ENCODE results near the gene MYO3B.

MYO3B gene

DNA sequence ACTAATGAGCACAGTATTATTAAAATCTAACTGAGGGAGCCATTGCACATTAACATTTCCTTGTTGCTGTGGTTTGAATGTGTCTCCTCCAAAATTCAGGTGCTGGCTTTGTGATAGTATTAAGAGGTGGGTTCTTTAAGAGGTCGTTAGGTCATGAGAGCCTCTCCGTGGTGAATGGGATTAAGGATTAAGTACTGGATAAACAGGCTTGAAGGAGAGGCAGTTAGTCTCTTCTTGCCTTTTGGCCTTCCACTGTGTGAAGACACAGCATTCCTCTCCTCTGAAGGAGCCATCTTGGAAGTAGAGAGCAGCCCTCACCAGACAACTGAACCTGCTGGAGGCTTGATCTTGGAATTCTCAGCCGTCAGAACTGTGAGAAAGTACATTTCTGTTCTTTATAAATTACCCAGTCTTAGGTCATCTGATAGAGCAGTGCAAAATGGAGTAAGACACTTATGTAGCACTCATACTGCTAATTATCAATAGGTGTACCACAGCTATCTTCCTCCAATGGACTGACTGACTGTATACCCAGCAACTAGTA is 182.7 kb downstream of the MYO3B start:
- in situ Hi-C loops (cut with MboI; ENCODE audit: low sequenced_read_pairs) = no loop called here

DNA sequence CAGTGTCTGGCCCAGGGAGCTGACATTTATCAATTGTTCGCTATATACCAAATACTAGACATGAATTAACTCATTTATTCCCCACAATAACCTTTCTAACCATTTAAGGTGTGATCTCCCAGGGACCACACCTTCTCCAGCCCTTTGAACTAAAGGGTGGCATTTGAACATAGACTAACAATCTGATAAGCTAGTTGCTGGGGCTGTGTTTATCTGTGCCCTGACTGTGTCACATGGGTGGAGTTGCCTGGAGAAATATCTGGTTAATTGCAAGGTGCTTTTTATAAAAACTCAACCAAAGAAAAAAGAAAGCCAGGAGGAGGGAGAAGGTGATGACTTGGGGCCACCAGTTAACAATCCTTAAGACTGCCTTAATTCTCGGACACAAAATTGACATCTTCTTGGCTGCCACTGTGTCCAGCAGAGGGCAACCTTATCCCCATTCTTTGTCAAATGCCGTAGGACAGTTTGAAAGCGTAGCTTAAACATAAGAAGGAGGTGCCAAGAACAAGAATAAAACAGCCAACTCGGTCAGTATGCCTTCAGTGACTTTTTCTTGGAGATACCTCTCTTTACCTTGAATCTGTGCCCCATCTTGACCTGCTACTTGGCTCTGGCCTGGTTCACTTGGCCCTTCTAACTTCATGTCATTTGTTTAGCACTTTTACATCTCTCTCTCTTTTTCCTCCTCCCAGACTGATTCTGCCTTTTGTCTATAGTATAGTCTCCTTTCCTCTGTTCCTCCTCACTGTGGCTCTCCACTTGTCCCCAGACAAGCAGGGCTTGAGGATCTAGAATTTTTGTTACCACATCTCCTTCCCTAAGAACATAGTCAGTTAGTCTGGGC is 183.4 kb downstream of the MYO3B start:
- in situ Hi-C loops (cut with MboI; ENCODE audit: low sequenced_read_pairs) = no loop called here

DNA sequence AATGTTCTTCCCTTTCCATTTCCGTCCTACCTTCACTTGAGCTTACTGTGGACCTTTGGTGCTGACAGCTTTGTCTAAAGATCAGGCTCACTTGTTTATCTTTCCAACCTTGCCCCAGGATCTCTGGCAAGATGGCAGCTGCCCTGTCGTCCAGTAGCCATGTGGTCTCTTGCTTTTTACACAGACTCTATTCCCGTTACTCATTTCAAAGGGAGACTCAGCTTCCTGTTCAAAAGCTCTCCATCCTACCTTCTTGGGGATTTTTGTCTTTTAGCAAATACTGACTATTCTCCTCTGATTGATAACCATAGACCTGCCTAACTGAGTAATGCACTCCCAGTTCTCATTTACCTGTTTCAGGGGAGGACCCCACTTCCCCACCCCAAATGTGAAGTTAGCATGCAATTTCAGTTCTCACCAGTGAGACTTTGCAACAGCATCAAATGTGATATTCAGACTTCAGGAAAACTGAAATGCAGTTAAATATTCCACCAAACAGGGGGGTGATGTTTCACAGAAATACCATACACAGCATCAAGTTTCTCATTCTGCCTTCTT is 184.4 kb downstream of the MYO3B start:
- in situ Hi-C loops (cut with MboI; ENCODE audit: low sequenced_read_pairs) = no loop called here

- in situ Hi-C loops (cut with MboI; ENCODE audit: low sequenced_read_pairs) = no loop called here
Measured at GRCh38 chr2:170362871-170363631, 185.1 kb downstream of the MYO3B start.

GRCh38 chr2:170365003-170365402 is 187.1 kb downstream of the MYO3B start:
- in situ Hi-C loops (cut with MboI; ENCODE audit: low sequenced_read_pairs) = no loop called here

GRCh38 chr2:170365686-170366085 is 187.7 kb downstream of the MYO3B start:
- in situ Hi-C loops (cut with MboI; ENCODE audit: low sequenced_read_pairs) = no loop called here

DNA sequence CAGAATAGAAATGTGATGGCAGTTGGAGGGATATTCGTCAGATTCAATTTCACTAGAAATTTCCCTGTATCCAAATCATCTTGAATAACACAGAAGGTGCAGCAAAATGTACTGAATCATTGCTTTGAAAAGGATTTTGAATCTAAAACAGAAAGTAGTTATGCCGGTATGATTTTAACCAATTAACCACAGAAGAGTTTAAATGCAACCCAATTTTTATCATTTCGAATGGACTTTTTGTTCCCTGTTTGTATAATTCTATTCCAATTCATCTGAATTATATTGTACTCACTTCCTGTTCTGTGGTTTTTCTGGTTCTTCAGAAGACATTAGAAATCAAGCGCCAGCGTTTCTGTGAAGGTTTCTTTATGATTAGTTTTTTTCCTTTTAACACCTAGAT is 190.4 kb downstream of the MYO3B start:
- in situ Hi-C loops (cut with MboI; ENCODE audit: low sequenced_read_pairs) = no loop called here

DNA sequence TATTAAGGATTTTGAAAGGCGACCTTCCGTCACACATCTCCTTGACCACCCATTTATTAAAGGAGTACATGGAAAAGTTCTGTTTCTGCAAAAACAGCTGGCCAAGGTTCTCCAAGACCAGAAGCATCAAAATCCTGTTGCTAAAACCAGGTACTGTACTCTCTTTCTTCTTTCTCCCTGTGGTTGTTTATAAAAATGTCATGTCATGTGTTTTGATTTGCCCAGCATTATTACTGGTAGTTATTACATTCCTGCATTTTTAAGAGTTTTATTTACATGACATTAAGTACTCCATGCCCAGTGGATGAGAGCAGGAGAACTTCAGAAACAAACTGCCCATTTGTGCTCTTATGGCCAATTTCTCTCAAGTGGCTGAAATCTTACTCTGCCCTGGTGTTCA is 191.3 kb downstream of the MYO3B start:
- in situ Hi-C loops (cut with MboI; ENCODE audit: low sequenced_read_pairs) = no loop called here

DNA sequence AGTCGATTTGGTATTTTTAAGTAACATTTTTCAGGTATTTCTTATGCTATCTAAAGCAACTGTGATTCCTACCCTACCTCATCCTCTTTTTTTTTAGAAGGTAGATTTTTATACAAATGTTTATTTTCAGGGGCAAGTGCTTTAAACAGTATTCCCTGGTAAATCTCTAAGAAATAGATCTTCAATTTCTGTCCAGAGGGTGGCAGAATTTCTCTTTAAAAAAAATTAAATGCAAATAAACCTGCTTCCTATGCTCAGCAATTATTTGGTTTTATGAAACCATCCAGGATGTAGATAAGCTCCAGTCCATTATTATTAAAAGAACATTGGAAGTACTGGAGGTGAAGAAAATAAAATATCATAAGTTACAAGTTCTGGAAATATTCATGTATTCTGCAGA is 191.9 kb downstream of the MYO3B start:
- in situ Hi-C loops (cut with MboI; ENCODE audit: low sequenced_read_pairs) = no loop called here

DNA sequence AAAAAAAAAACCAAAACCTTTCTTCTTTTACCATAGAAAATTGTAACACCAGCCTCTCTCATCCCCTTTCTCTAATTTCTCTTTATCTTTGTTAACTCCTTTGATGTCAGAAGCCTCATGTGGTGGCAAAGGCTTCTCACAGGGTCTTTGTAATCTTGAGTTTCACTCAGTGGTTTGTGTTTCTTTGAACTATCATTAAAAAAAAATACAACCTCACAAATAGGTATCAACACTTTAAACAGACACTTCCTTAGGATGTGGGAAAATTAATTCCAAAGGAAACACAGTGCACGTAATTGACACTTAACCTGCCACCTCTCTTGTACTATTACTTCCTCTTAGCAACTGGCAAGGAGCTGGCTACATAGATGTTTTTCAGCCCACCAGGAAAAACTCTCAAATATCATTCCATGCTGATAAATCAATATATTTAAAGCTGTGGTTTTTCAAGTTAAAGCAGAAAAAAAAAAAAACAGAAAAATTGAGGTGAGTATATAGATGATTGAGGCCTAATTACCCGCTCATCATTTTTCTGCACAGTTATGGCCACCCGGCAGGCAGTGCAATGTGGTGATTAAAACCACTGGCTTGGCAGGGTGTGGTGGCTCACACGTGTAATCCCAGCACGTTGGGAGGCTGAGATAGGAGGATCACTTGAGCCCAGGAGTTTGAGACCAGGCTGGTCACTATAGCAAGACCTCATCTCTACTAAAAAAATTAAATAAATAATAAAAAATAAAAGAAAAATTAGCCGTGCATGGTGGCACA is 193.5 kb downstream of the MYO3B start:
- in situ Hi-C loops (cut with MboI; ENCODE audit: low sequenced_read_pairs) = no loop called here

DNA sequence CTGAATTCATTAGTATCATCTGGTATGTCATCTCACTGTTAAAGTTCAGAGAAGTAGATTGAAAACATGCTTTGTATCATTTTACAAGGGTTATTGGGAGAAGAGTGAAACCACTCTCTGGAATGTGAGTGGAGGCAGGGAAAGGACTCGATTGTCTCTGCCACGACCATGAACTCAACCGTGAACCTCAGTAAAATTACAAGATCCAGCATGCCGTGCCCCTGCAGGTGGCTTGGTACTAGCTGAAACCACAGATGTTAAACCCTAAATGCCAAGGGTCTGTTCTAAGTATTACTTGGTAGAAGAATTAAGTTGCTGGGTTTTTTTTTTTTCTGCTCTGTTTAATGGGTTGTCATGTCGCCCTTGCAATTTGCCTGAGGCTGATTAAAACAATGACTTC is 197.2 kb downstream of the MYO3B start:
- in situ Hi-C loops (cut with MboI; ENCODE audit: low sequenced_read_pairs) = no loop called here

GRCh38 chr2:170377500-170378207 is 199.7 kb downstream of the MYO3B start:
- in situ Hi-C loops (cut with MboI; ENCODE audit: low sequenced_read_pairs) = no loop called here

DNA sequence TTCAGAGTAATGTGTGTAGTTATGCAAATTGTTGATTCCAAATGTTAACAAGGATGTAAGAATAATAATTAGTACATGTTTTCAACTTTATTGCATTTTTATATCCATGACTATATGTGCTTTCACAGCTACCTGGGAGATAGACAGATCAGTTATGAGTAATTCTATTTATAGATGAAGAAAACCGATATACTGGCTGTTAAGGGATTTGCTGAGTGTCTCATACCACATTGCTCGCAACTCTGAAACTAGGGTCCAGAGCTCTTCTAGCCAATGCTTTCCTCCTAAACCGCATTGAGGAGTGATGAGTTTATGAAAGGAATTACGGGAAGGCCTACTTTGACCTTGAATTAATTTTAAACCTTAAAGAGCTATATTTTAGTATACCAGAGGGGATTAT is 202.3 kb downstream of the MYO3B start:
- in situ Hi-C loops (cut with MboI; ENCODE audit: low sequenced_read_pairs) = no loop called here

DNA sequence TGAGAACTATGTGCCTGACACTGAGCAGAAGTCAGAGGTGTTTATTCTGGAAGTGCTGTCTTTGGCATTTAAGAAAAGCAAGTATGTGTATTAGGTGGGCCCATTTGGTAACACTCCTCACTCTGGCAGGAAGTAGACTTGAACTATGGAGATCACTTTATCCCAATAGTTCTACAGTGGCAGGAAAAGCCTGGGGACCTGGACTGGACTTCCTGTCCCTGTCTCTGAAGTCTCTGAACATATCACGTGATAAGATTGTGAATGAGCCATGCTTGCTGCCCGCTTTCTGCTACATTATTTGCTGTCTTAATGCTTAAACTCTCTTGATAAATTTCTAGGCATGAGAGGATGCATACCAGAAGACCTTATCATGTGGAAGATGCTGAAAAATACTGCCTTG is 203.7 kb downstream of the MYO3B start:
- in situ Hi-C loops (cut with MboI; ENCODE audit: low sequenced_read_pairs) = no loop called here

DNA sequence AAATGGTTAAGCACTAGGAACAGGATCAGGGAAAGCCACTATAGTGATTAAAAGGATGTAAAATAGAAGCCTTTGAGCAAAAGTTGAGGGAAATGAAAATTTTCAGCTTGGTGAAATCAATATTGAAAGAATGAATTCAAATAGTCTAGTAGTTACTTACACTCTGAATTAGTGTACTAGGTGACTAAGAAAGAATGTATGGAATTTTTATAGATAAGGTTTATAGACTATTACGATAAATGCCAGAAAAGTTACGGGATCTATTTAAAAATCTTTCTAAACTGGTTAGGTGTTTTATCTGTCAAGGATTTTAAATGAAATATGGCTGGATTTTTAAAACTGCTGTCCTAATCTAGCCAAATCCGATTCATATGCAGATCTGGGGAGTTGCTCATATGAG is 208.6 kb downstream of the MYO3B start:
- in situ Hi-C loops (cut with MboI; ENCODE audit: low sequenced_read_pairs) = no loop called here

GRCh38 chr2:170391018-170391417 is 213.1 kb downstream of the MYO3B start:
- in situ Hi-C loops (cut with MboI; ENCODE audit: low sequenced_read_pairs) = no loop called here

GRCh38 chr2:170391697-170392096 is 213.8 kb downstream of the MYO3B start:
- in situ Hi-C loops (cut with MboI; ENCODE audit: low sequenced_read_pairs) = no loop called here

DNA sequence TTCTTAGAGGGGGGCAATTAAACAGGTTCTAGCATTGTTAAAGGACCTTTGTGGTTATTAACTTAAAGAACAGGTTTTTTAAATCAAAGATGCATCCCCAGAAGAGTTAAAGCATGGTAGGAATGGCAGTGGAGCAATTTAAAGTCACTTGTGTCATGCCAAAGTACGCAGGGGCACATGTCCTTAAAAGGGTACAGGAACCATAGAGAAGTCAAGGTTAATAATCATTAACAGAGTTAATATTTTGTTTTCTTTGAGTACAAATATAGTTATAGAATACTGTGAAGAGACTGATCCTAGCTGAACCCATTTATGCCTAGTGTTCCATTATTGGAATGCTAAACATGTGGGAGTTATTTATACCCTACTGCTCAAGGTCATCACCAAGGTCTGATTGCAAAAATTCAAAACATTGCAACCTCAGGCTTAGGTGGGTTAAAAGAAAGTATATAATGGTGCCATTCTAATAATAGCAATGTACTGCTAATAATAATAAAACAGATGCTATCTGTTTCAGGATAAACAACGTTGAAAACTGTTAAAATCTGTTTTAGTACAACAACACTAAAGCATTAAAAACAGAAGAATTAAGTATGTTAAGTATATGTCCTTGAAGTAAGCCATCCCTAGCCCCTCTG is 216.0 kb downstream of the MYO3B start:
- in situ Hi-C loops (cut with MboI; ENCODE audit: low sequenced_read_pairs) = no loop called here

- in situ Hi-C loops (cut with MboI; ENCODE audit: low sequenced_read_pairs) = no loop called here
Measured at GRCh38 chr2:170394641-170395387, 216.9 kb downstream of the MYO3B start.

Data from HL-60/S4 (cell line).